ENCODE measurements around the gene NUP93.

DNA sequence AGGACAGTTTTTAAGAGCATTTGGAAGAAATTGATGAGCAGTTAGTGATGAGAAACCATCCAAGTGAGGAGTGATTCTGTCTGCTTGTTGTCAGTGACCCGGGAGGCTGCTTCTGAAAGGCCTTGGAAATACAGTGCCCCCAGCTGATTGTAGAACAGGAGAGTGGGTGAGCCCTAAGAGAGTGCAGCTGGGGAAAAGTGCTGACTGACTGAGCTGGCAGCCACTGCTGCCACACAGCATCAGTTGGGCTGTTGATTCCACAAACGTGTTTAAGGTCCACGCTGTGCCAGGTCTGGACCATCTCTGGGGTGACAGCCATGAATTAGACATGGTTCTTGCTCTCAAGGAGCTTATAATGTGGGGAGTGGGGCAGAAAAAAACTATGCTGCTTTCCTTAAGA, 18.9 kb downstream of the NUP93 start:
- TF ChIP-seq RAD21 (conservative IDR thresholded peaks at IDR 0.05) (no peak), TAF1 (IDR thresholded peaks at IDR 0.05; ENCODE audit: low read depth) (no peak), POLR2AphosphoS5 (IDR thresholded peaks at IDR 0.05) (no peak)
- TF ChIP-seq, protein P1, sequence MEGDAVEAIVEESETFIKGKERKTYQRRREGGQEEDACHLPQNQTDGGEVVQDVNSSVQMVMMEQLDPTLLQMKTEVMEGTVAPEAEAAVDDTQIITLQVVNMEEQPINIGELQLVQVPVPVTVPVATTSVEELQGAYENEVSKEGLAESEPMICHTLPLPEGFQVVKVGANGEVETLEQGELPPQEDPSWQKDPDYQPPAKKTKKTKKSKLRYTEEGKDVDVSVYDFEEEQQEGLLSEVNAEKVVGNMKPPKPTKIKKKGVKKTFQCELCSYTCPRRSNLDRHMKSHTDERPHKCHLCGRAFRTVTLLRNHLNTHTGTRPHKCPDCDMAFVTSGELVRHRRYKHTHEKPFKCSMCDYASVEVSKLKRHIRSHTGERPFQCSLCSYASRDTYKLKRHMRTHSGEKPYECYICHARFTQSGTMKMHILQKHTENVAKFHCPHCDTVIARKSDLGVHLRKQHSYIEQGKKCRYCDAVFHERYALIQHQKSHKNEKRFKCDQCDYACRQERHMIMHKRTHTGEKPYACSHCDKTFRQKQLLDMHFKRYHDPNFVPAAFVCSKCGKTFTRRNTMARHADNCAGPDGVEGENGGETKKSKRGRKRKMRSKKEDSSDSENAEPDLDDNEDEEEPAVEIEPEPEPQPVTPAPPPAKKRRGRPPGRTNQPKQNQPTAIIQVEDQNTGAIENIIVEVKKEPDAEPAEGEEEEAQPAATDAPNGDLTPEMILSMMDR (IDR thresholded peaks at IDR 0.05; ENCODE audit: poor library complexity, severe bottlenecking) = no peak
- TF ChIP-seq, protein P2, sequence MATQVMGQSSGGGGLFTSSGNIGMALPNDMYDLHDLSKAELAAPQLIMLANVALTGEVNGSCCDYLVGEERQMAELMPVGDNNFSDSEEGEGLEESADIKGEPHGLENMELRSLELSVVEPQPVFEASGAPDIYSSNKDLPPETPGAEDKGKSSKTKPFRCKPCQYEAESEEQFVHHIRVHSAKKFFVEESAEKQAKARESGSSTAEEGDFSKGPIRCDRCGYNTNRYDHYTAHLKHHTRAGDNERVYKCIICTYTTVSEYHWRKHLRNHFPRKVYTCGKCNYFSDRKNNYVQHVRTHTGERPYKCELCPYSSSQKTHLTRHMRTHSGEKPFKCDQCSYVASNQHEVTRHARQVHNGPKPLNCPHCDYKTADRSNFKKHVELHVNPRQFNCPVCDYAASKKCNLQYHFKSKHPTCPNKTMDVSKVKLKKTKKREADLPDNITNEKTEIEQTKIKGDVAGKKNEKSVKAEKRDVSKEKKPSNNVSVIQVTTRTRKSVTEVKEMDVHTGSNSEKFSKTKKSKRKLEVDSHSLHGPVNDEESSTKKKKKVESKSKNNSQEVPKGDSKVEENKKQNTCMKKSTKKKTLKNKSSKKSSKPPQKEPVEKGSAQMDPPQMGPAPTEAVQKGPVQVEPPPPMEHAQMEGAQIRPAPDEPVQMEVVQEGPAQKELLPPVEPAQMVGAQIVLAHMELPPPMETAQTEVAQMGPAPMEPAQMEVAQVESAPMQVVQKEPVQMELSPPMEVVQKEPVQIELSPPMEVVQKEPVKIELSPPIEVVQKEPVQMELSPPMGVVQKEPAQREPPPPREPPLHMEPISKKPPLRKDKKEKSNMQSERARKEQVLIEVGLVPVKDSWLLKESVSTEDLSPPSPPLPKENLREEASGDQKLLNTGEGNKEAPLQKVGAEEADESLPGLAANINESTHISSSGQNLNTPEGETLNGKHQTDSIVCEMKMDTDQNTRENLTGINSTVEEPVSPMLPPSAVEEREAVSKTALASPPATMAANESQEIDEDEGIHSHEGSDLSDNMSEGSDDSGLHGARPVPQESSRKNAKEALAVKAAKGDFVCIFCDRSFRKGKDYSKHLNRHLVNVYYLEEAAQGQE (IDR thresholded peaks at IDR 0.05; ENCODE audit: borderline replicate concordance) = no peak
